Subcutaneous adipose tissue (tissue), 4 donors: ENCODE measurements around the gene GOLGA1. TPM values are rescaled to one million over a fixed set of nuclear protein-coding genes. Genes with fewer than 3 reads are reported as not detected.

Experiments used
- CTCF ChIP-seq: fragments of 450-650 bp; IDR thresholded peaks from one replicate; pipeline ENCODE4 v1.5.1; 2016; ENCODE audit warnings: low read depth, mild to moderate bottlenecking, control low read depth, antibody characterized with exemption, moderate library complexity
- total RNA-seq, 4 donors: library from RNA; depleted of rRNA; stranded (reverse); fragments of >200 nt; gene quantifications; one replicate each; pipeline ENCODE4 v1.1.0, GENCODE V29; 2016

GOLGA1 gene
- total RNA-seq, 4 donors from 2014 or later: 15.1 to 26.0 (median 21.5) TPM

GRCh38 chr9:124969401-124969800, 28.5 kb upstream of the GOLGA1 start:
- no peak for TF ChIP-seq CTCF

GRCh38 chr9:124968238-124968637, 27.4 kb upstream of the GOLGA1 start:
- TF ChIP-seq CTCF: no peak

- TF ChIP-seq CTCF: no peak
Measured at GRCh38 chr9:124964604-124965003, 23.7 kb upstream of the GOLGA1 start.

- no peak for TF ChIP-seq CTCF
Measured at GRCh38 chr9:124964056-124964455, 23.2 kb upstream of the GOLGA1 start.

- no peak for TF ChIP-seq CTCF
Measured at GRCh38 chr9:124960409-124960752, 19.5 kb upstream of the GOLGA1 start.

GRCh38 chr9:124954255-124954654, 13.4 kb upstream of the GOLGA1 start:
- TF ChIP-seq CTCF: no peak

- TF ChIP-seq CTCF: no peak
Measured at GRCh38 chr9:124950050-124950718, 9.3 kb upstream of the GOLGA1 start.
